Measurements from ENCODE around the gene AGTRAP.

- TF ChIP-seq ELK1 (IDR thresholded peaks at IDR 0.05; ENCODE audit: borderline replicate concordance, low read depth, low read length), result no peak
- TF ChIP-seq POLR2A (IDR thresholded peaks at IDR 0.05; ENCODE audit: low read depth, low read length), result no peak
- no peak for TF ChIP-seq CTCF (conservative IDR thresholded peaks at IDR 0.05; ENCODE audit: low read depth, low read length)
- TF ChIP-seq MAFK (IDR thresholded peaks at IDR 0.05; ENCODE audit: low read depth, low read length), result no peak
- no peak for TF ChIP-seq SMC3 (IDR thresholded peaks at IDR 0.05; ENCODE audit: low read depth, low read length)
- no peak for TF ChIP-seq RAD21 (IDR thresholded peaks at IDR 0.05; ENCODE audit: low read length)
- no peak for TF ChIP-seq MXI1 (IDR thresholded peaks at IDR 0.05; ENCODE audit: borderline replicate concordance, low read depth, low read length)
- TF ChIP-seq USF2 (IDR thresholded peaks at IDR 0.05; ENCODE audit: low read depth, low read length), result no peak
- no peak for TF ChIP-seq BHLHE40 (IDR thresholded peaks at IDR 0.05; ENCODE audit: low read depth, low read length)
These were observed 30.3 kb upstream of the AGTRAP start for GRCh38 chr1:11705596-11705995.

Measured in IMR-90 (cell line).